Activated T-helper 17 cell treated with anti-CD3 and anti-CD28 coated beads, Interleukin-2, amount 50 U/mL, for 72 hours (primary cell): ENCODE measurements around the gene PLA1A. TPM values are rescaled to one million over a fixed set of nuclear protein-coding genes. Genes with fewer than 3 reads are reported as not detected.
"Not testable (repeated sequence)": the region's sequence is repeated elsewhere in the genome, so short reads cannot be mapped to it uniquely, and the experiment has no call there.

ENCODE experiments used
- ATAC-seq: fragments of 150-1000 bp; cut with Tn5 transposase; replicated peaks from 2 replicates; pipeline ENCODE4 v1.10.0; 2021; ENCODE audit warnings: mild to moderate bottlenecking, moderate library complexity
- H3K27ac Mint-ChIP-seq: one replicate; pipeline ENCODE4 v1.8.0; 2022; ENCODE audit warnings: mixed read lengths
- H3K27me3 Mint-ChIP-seq: one replicate; pipeline ENCODE4 v1.8.0; 2022; ENCODE audit warnings: mixed read lengths
- H3K36me3 Mint-ChIP-seq: one replicate; pipeline ENCODE4 v1.8.0; 2022; ENCODE audit warnings: low read depth, mild to moderate bottlenecking, mixed read lengths
- H3K4me1 Mint-ChIP-seq: one replicate; pipeline ENCODE4 v1.8.0; 2022; ENCODE audit warnings: mixed read lengths
- H3K4me3 Mint-ChIP-seq: one replicate; pipeline ENCODE4 v1.8.0; 2022; ENCODE audit warnings: mild to moderate bottlenecking, mixed read lengths
- H3K9me3 Mint-ChIP-seq: one replicate; pipeline ENCODE4 v1.8.0; 2022; ENCODE audit warnings: mixed read lengths
- total RNA-seq, 2 donors: library from RNA; stranded (reverse); gene quantifications; one replicate each; pipeline ENCODE4 v1.2.3, GENCODE V29; 2022

The PLA1A gene
- total RNA-seq, 2 donors from 2014 or later, result 0.34 to 0.39 TPM

GRCh38 chr3:119664850-119665379 is 67.2 kb downstream of the PLA1A start:
- H3K4me1 Mint-ChIP-seq, result no peaks in the 10 kb centered on the region
- ATAC-seq, result no peak
- H3K36me3 Mint-ChIP-seq, result peaks cover 29% of the 10 kb centered on the region
- H3K4me3 Mint-ChIP-seq, result no peak overlapping the region
- no peaks in the 10 kb centered on the region for H3K27me3 Mint-ChIP-seq
- H3K9me3 Mint-ChIP-seq, result no peaks in the 10 kb centered on the region
- peak overlapping the region; percentile 44 for H3K27ac Mint-ChIP-seq

DNA sequence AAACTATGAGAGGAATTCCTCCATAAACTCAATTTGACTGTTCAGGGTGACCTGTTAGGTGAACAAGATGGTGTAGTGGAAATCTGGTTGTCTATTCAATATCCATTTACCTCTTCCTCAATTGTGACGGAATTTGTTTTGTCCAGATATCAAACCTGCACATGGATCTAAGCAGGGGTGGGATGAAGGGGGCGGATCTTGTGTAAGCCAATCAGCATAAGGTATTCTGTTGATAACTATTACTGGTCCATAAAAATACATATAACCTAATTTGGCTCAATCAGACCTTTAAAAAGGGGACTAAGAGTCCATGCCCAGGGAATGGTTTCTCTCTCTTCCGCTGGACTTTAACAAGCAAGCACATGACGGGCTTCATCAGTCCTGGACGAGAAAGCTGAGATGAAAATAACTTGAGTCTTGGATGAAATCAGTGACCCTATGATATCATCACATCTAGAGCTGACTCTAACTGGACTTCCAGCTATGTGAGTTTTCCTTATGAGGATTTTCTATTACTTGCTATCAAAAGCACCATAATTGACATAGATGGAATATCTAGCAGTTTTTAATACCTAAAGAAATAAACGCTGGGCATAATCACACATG is 68.4 kb downstream of the PLA1A start:
- no peaks in the 10 kb centered on the region for H3K4me1 Mint-ChIP-seq
- ATAC-seq, result no peak
- no peak overlapping the region for H3K27ac Mint-ChIP-seq
- H3K36me3 Mint-ChIP-seq, result peaks cover 41% of the 10 kb centered on the region
- no peaks in the 10 kb centered on the region for H3K27me3 Mint-ChIP-seq
- no peak overlapping the region for H3K4me3 Mint-ChIP-seq
- no peaks in the 10 kb centered on the region for H3K9me3 Mint-ChIP-seq

DNA sequence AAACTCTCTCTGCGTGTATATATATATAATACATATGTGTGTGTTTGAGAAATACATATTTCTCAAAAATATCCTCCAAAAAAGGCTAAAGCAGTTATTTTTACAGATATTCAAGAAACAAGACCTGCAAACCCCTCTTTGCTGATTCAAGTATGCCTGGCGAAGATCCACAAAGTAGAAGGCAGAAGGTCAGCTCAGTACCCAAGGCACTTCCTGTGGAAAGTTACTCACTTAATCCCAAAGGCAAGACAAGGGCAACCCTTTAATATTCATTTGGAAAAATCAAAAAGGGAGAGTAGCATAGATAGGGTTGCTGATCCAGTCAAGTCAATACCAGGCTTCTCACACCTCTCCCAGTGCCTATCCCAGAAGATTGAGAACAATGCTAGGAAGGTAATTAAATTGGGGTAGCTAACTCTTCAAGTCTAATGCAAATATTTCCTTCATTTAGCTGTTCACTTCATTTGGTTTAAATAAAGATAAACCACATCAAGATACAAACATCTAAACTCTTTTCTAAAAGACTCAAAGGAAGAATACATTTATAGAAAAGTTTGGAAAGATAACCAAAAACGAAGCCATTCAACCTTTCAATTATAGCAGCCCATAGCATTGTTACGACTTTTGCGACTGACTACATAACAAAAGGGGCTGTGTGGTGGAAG is 72.4 kb downstream of the PLA1A start:
- Mint-ChIP-seq H3K36me3 (peaks cover 80% of the 10 kb centered on the region), H3K27ac (peak overlapping the region; percentile 78), H3K9me3 (no peaks in the 10 kb centered on the region), H3K4me1 (no peaks in the 10 kb centered on the region), H3K27me3 (no peaks in the 10 kb centered on the region), H3K4me3 (no peak overlapping the region)
- ATAC-seq, result no peak

GRCh38 chr3:119672776-119673175 is 75.1 kb downstream of the PLA1A start:
- no peaks in the 10 kb centered on the region for H3K27me3 Mint-ChIP-seq
- H3K9me3 Mint-ChIP-seq, result no peaks in the 10 kb centered on the region
- peak overlapping the region; percentile 61 for H3K27ac Mint-ChIP-seq
- no peak for ATAC-seq
- H3K36me3 Mint-ChIP-seq, result peaks cover 92% of the 10 kb centered on the region
- H3K4me1 Mint-ChIP-seq, result peaks cover 13% of the 10 kb centered on the region
- no peak overlapping the region for H3K4me3 Mint-ChIP-seq

GRCh38 chr3:119673875-119674274 is 76.2 kb downstream of the PLA1A start:
- H3K4me1 Mint-ChIP-seq, result peaks cover 13% of the 10 kb centered on the region
- H3K9me3 Mint-ChIP-seq, result no peaks in the 10 kb centered on the region
- no peak overlapping the region for H3K27ac Mint-ChIP-seq
- no peak overlapping the region for H3K4me3 Mint-ChIP-seq
- peaks cover 86% of the 10 kb centered on the region for H3K36me3 Mint-ChIP-seq
- no peaks in the 10 kb centered on the region for H3K27me3 Mint-ChIP-seq
- no peak for ATAC-seq

GRCh38 chr3:119675188-119675874 is 77.6 kb downstream of the PLA1A start:
- peak overlapping the region; percentile 82 for H3K4me3 Mint-ChIP-seq
- no peaks in the 10 kb centered on the region for H3K9me3 Mint-ChIP-seq
- H3K27ac Mint-ChIP-seq, result peak overlapping the region; percentile 91
- H3K27me3 Mint-ChIP-seq, result no peaks in the 10 kb centered on the region
- no peak for ATAC-seq
- peaks cover 71% of the 10 kb centered on the region for H3K36me3 Mint-ChIP-seq
- peaks cover 13% of the 10 kb centered on the region for H3K4me1 Mint-ChIP-seq

- Mint-ChIP-seq H3K4me1 (peaks cover 13% of the 10 kb centered on the region), H3K27ac (peak overlapping the region; percentile 91), H3K9me3 (no peaks in the 10 kb centered on the region), H3K27me3 (no peaks in the 10 kb centered on the region), H3K4me3 (peak overlapping the region; percentile 82), H3K36me3 (peaks cover 64% of the 10 kb centered on the region)
- no peak for ATAC-seq
These were observed 78.3 kb downstream of the PLA1A start for GRCh38 chr3:119676020-119676419.

GRCh38 chr3:119676771-119677640 is 79.3 kb downstream of the PLA1A start, which contains the start of gene COX17:
Gene COX17 (minus strand): TSS chr3:119677406. CDS start chr3:119677310, 96 bp downstream.
- Mint-ChIP-seq H3K36me3 (peaks cover 54% of the 10 kb centered on the region), H3K4me3 (peak within 1 kb of the TSS; percentile 82), H3K4me1 (peaks cover 13% of the 10 kb centered on the region), H3K9me3 (no peaks in the 10 kb centered on the region), H3K27ac (peak within 1 kb of the TSS; percentile 91), H3K27me3 (no peaks in the 10 kb centered on the region)
- ATAC-seq, result peak; percentile 90

GRCh38 chr3:119677641-119677934 is 79.9 kb downstream of the PLA1A start:
- Mint-ChIP-seq H3K9me3 (no peaks in the 10 kb centered on the region), H3K4me1 (peaks cover 13% of the 10 kb centered on the region), H3K4me3 (peak overlapping the region; percentile 82), H3K27me3 (no peaks in the 10 kb centered on the region), H3K27ac (peak overlapping the region; percentile 91), H3K36me3 (peaks cover 48% of the 10 kb centered on the region)
- no peak for ATAC-seq

DNA sequence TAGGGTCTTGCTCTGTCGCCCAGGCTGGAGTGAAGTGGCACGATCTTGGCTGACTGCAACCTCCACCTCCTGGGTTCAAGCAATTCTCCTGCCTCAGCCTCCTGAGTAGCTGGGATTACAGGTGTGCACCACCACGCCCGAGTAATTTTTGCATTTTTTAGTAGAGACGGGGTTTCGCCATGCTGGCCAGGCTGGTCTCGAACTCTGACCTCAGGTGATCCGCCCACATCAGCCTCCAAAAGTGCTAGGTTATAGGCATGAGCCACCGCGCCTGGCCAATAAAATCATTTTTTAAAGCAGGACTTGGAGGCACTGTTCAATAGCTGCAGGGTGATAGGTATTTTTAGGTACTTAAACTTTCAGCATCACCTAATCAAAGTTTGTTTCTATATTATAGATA is 80.5 kb downstream of the PLA1A start:
- H3K4me3 Mint-ChIP-seq, result peak overlapping the region; percentile 82
- not testable (repeated sequence) for H3K9me3 Mint-ChIP-seq, H3K27me3 Mint-ChIP-seq, ATAC-seq
- H3K36me3 Mint-ChIP-seq, result peaks cover 42% of the 10 kb centered on the region
- H3K27ac Mint-ChIP-seq, result peak overlapping the region; percentile 91
- peaks cover 13% of the 10 kb centered on the region for H3K4me1 Mint-ChIP-seq

Other genes starting within 250 kb of the PLA1A start
- gene TMEM39A, start 134.3 kb upstream of the PLA1A start, total RNA-seq, result 10 to 100 TPM; 41.8 to 48.1 TPM
- gene POGLUT1, start 128.9 kb upstream of the PLA1A start, total RNA-seq, result 10 to 100 TPM; 14.2 to 21.0 TPM
- gene TIMMDC1, start 99.3 kb upstream of the PLA1A start, total RNA-seq, result 10 to 100 TPM; 55.6 to 89.7 TPM
- 10 to 100 TPM; 24.3 to 28.8 TPM for gene CD80, start 38.3 kb upstream of the PLA1A start, total RNA-seq
- 10 to 100 TPM; 11.4 to 14.7 TPM for gene ADPRH, start 18.4 kb upstream of the PLA1A start, total RNA-seq
- 1 to 10 TPM; 4.0 to 4.7 TPM for gene POPDC2, start 62.7 kb downstream of the PLA1A start, total RNA-seq
- gene COX17, start 79.5 kb downstream of the PLA1A start, total RNA-seq, result 10 to 100 TPM; 55.7 to 65.4 TPM
- gene CFAP91, start 105.1 kb downstream of the PLA1A start, total RNA-seq, result 1 to 10 TPM in 1 of 2 donors, not detected in 1; 1.6 TPM
- under 1 TPM; 0.43 to 0.82 TPM for gene NR1I2, start 184.2 kb downstream of the PLA1A start, total RNA-seq